Measurements from ENCODE around the gene MGMT.

The MGMT gene

GRCh38 chr10:129770286-129770685, 303.2 kb downstream of the MGMT start:
- TF ChIP-seq, protein P1, sequence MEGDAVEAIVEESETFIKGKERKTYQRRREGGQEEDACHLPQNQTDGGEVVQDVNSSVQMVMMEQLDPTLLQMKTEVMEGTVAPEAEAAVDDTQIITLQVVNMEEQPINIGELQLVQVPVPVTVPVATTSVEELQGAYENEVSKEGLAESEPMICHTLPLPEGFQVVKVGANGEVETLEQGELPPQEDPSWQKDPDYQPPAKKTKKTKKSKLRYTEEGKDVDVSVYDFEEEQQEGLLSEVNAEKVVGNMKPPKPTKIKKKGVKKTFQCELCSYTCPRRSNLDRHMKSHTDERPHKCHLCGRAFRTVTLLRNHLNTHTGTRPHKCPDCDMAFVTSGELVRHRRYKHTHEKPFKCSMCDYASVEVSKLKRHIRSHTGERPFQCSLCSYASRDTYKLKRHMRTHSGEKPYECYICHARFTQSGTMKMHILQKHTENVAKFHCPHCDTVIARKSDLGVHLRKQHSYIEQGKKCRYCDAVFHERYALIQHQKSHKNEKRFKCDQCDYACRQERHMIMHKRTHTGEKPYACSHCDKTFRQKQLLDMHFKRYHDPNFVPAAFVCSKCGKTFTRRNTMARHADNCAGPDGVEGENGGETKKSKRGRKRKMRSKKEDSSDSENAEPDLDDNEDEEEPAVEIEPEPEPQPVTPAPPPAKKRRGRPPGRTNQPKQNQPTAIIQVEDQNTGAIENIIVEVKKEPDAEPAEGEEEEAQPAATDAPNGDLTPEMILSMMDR (IDR thresholded peaks at IDR 0.05; ENCODE audit: low read depth, low read length, missing control alignments): no peak
- DNase-seq (ENCODE audit: low read depth): no peak
- in situ Hi-C loops (cut with HindIII; ENCODE audit: low sequenced_read_pairs): no loop called here
- H3K4me3 ChIP-seq (ENCODE audit: low read depth, low read length): no peak overlapping the region

DNA sequence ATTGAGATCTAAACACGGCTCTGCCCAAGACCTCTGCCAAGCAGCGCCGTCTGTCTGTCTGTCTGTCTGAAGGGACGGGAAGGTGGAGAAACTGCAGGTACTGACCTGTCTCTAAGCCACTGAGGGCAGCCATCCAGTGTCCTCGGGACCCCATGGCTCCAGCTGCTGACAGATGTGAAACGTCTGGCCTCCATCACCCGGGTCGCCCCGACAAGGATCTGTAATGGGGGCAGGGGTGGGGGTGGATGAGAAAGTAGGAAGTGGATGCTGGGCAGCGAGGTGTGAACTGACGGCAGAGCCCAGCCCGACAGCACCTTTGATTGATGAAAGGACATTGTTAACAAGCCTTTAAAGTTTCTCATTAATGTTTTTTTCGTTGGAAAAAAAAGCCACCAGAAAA, 304.0 kb downstream of the MGMT start:
- DNase-seq (ENCODE audit: low read depth): no peak
- TF ChIP-seq, protein P1 (IDR thresholded peaks at IDR 0.05; ENCODE audit: low read depth, low read length, missing control alignments): no peak
- H3K4me3 ChIP-seq (ENCODE audit: low read depth, low read length): no peak overlapping the region
- in situ Hi-C loops (cut with HindIII; ENCODE audit: low sequenced_read_pairs): no loop called here

DNA sequence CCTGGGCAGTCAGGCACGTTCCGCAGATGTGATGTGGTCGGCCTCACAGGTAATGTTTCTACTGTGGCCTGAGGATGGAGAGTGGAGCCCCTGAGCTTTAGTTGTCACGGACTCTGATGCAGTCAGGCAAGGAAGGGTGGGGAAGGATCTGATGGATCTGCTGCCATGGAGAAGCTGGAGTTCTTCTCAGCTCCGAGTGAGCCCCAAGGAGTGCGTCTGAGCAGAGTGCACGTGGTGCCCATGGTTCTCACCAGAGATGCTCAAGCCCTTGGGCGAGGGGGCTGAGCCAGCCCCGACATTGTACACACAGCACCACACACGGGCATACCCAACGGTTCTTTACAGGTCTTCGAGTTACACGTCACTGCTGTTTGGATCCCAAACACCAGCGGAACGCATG, 304.5 kb downstream of the MGMT start:
- in situ Hi-C loops (cut with HindIII; ENCODE audit: low sequenced_read_pairs): no loop called here
- no peak overlapping the region for H3K4me3 ChIP-seq (ENCODE audit: low read depth, low read length)
- TF ChIP-seq, protein P1 (IDR thresholded peaks at IDR 0.05; ENCODE audit: low read depth, low read length, missing control alignments): no peak
- no peak for DNase-seq (ENCODE audit: low read depth)

- H3K4me3 ChIP-seq (ENCODE audit: low read depth, low read length): no peak overlapping the region
- no peak for DNase-seq (ENCODE audit: low read depth)
- TF ChIP-seq, protein P1 (IDR thresholded peaks at IDR 0.05; ENCODE audit: low read depth, low read length, missing control alignments): no peak
- in situ Hi-C loops (cut with HindIII; ENCODE audit: low sequenced_read_pairs): no loop called here
Measured at GRCh38 chr10:129771991-129772431, 305.0 kb downstream of the MGMT start.

DNA sequence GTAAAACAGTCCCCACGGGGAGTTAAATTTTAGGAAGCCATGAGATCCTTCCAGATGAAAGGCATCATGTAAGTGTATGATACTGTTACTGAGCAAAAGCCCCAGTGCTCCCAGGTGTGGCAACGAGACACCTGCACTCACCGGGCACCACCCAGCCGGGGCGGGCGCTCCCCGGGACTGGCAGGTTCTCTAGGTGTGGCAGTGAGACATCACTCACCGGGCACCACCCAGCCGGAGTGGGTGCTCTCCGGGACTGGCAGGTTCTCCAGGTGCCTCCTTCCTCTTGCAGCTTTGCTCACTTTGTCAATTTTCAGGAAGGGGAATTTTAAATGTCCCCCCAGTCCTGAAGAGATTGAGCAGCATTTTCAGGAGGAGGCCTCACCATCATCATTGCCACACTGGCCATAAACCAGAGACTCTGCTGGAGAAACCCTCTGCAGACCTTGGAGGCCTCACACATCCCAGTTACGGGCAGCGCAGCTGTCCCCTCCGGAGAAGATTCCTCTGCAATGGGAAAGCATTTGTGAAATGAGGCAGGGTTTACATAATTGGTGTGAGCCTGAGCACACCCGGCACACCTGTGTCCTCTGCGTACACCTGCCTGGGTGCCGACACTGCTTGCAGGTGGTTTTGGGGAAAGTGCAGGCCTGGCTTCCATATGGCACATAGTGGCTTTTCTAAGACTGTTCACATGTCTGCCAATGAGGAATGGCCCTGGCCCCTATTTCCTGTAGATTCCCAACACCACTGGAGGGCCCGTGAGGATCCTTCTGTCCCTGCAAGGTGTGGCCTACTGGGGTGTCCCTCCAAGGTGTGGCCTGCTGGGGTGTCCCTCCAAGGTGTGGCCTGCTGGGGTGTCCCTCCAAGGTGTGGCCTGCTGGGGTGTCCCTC, 305.7 kb downstream of the MGMT start:
- no peak overlapping the region for H3K4me3 ChIP-seq (ENCODE audit: low read depth, low read length)
- in situ Hi-C loops (cut with HindIII; ENCODE audit: low sequenced_read_pairs): no loop called here
- TF ChIP-seq, protein P1 (IDR thresholded peaks at IDR 0.05; ENCODE audit: low read depth, low read length, missing control alignments): no peak
- no peak for DNase-seq (ENCODE audit: low read depth)

GRCh38 chr10:129773359-129773990, 306.4 kb downstream of the MGMT start:
- TF ChIP-seq, protein P1 (IDR thresholded peaks at IDR 0.05; ENCODE audit: low read depth, low read length, missing control alignments): no peak
- H3K4me3 ChIP-seq (ENCODE audit: low read depth, low read length): no peak overlapping the region
- no peak for DNase-seq (ENCODE audit: low read depth)
- in situ Hi-C loops (cut with HindIII; ENCODE audit: low sequenced_read_pairs): no loop called here
